KMS-11 (cell line): ENCODE measurements around the gene C5AR1.
"Not testable (repeated sequence)": the region's sequence is repeated elsewhere in the genome, so short reads cannot be mapped to it uniquely, and the experiment has no call there.

Experiments
- H2AFZ ChIP-seq: fragments of 200-600 bp; sonication (generic); 2 replicates; pipeline ENCODE4 v1.6.1; 2016; ENCODE audit warnings: antibody characterized with exemption, mixed run types, low read depth
- H3K27ac ChIP-seq: fragments of 200-600 bp; sonication (generic); 2 replicates; pipeline ENCODE4 v1.6.1; 2016; ENCODE audit warnings: mild to moderate bottlenecking, mixed run types
- H3K27me3 ChIP-seq: fragments of 200-600 bp; sonication (generic); 2 replicates; pipeline ENCODE4 v1.6.1; 2017; ENCODE audit warnings: mild to moderate bottlenecking, low read depth, mixed run types, moderate library complexity; ENCODE audit not compliant: insufficient read depth
- H3K36me3 ChIP-seq: fragments of 200-600 bp; sonication (generic); 2 replicates; pipeline ENCODE4 v1.6.1; 2017; ENCODE audit warnings: mild to moderate bottlenecking, mixed run types; ENCODE audit not compliant: insufficient read depth
- H3K4me1 ChIP-seq: fragments of 200-600 bp; sonication (generic); 2 replicates; pipeline ENCODE4 v1.6.1; 2016; ENCODE audit warnings: mild to moderate bottlenecking, low read depth, mixed run types; ENCODE audit not compliant: poor library complexity, severe bottlenecking
- H3K4me2 ChIP-seq: fragments of 200-600 bp; sonication (generic); 2 replicates; pipeline ENCODE4 v1.7.0; 2016; ENCODE audit warnings: mild to moderate bottlenecking, mixed run types
- H3K4me3 ChIP-seq: fragments of 200-600 bp; sonication (generic); IDR thresholded peaks from 2 replicates; pipeline ENCODE4 v1.6.1; 2017; ENCODE audit warnings: low read depth, low read length, mixed read lengths; ENCODE audit not compliant: insufficient read depth
- H3K79me2 ChIP-seq: fragments of 200-600 bp; sonication (generic); 2 replicates; pipeline ENCODE4 v1.6.1; 2016; ENCODE audit warnings: low read depth, mixed run types; ENCODE audit not compliant: insufficient read depth
- H3K9ac ChIP-seq: fragments of 200-600 bp; sonication (generic); 2 replicates; pipeline ENCODE4 v1.6.1; 2016; ENCODE audit warnings: mild to moderate bottlenecking, mixed run types
- H4K20me1 ChIP-seq: fragments of 200-600 bp; sonication (generic); 2 replicates; pipeline ENCODE4 v1.6.1; 2016; ENCODE audit warnings: mild to moderate bottlenecking, mixed run types; ENCODE audit not compliant: insufficient read depth
- CTCF ChIP-seq: fragments of 200-600 bp; sonication (generic); conservative IDR thresholded peaks from 2 replicates; pipeline ENCODE4 v1.6.1; 2017; ENCODE audit warnings: low read depth, mild to moderate bottlenecking, antibody characterized with exemption, low read length, moderate library complexity, mixed read lengths

C5AR1 gene

GRCh38 chr19:47283405-47284059 lies 26.1 kb upstream of the C5AR1 start:
- H3K36me3 ChIP-seq, result no peaks in the 10 kb centered on the region
- H4K20me1 ChIP-seq, result no peaks in the 10 kb centered on the region
- no peak overlapping the region for H3K9ac ChIP-seq
- H3K27ac ChIP-seq, result no peak overlapping the region
- H2AFZ ChIP-seq, result no peak overlapping the region
- H3K79me2 ChIP-seq, result no peaks in the 10 kb centered on the region
- TF ChIP-seq CTCF, result no peak
- H3K4me1 ChIP-seq, result peaks cover 11% of the 10 kb centered on the region
- H3K4me3 ChIP-seq, result no peak overlapping the region
- no peaks in the 10 kb centered on the region for H3K27me3 ChIP-seq
- no peak overlapping the region for H3K4me2 ChIP-seq

DNA sequence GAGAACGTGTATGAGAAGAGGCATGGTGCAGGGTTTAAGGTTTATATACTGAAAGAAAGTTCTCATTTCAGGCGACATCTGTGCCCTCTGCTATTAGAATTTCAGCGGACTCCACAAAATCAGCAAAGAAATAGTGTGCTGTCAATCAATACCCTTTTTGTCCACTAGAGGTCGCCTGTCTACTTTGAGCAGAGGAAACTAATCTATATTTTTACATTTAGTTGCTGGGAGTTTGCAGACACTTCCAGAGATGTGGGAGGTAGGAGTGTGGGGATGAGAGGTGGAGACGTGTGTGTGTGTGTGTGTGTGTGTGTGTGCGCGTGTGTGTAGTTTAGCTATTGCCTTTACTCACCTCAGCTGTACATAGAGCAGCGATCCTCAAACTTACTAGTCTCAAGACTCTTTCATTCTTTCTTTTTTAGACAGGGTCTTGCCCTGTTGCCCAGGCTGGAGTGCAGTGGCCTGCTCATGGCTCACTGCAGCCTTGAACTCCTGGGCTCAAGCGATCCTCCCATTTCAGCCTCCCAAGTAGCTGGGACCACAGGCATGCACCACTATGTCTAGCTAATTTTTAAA lies 25.2 kb upstream of the C5AR1 start:
- Histone ChIP-seq H3K9ac (no peak overlapping the region), H3K4me1 (peaks cover 17% of the 10 kb centered on the region)
- peak; percentile 97 for TF ChIP-seq CTCF

DNA sequence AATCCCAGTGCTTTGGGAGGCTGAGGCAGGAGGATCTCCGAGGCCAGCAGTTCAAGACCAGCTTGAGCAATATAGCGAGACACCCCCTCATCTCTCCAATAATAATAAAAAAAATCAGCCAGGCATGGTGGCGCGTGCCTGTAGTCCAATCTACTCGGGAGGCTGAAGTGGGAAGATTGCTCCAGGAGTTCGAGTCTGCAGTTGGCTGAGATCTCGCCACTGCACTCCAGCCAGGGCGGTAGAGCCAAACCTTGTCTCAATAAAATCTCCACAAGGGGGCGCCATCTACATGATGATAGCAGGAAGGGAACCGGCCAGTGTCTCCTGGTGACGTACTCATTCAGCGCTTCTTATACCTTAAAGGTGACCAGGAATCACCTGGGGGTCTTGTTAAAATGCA lies 13.6 kb upstream of the C5AR1 start:
- Histone ChIP-seq H3K9ac (no peak overlapping the region), H3K27me3 (no peaks in the 10 kb centered on the region), H4K20me1 (no peaks in the 10 kb centered on the region), H2AFZ (no peak overlapping the region), H3K27ac (no peak overlapping the region), H3K4me2 (no peak overlapping the region), H3K4me1 (peaks cover 14% of the 10 kb centered on the region), H3K36me3 (no peaks in the 10 kb centered on the region), H3K4me3 (no peak overlapping the region), H3K79me2 (no peaks in the 10 kb centered on the region)
- peak; percentile 90 for TF ChIP-seq CTCF

More for the DNA sequence above, 25.2 kb upstream of the C5AR1 start:
- no peak overlapping the region for H3K4me3 ChIP-seq
- no peaks in the 10 kb centered on the region for H3K36me3 ChIP-seq
- H2AFZ ChIP-seq, result no peak overlapping the region
- H3K4me2 ChIP-seq, result no peak overlapping the region
- no peaks in the 10 kb centered on the region for H3K79me2 ChIP-seq
- H3K27ac ChIP-seq, result no peak overlapping the region
- H4K20me1 ChIP-seq, result no peaks in the 10 kb centered on the region
- H3K27me3 ChIP-seq, result no peaks in the 10 kb centered on the region

DNA sequence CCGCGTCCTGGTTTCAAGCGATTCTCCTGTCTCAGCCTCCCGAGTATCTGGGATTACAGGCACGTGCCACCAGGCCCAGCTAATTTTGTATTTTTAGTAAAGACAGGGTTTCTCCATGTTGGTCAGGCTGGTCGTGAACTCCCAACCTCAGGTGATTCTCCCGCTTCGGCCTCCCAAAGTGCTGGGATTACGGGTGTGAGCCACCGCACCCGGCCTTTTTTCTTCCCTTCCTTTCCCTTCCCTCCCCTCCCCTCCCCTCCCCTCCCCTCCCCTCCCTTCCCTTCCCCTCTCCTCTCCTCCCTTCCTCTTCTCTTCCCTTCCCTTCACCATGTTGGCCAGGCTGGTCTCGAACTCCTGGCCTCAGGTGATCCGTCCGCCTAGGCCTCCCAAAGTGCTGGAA lies 8.8 kb upstream of the C5AR1 start:
- not testable (repeated sequence) for H3K4me2 ChIP-seq, H4K20me1 ChIP-seq, H3K4me3 ChIP-seq, H3K27me3 ChIP-seq, H3K9ac ChIP-seq, H3K27ac ChIP-seq, H3K79me2 ChIP-seq, H3K36me3 ChIP-seq, H2AFZ ChIP-seq
- peaks cover 31% of the 10 kb centered on the region for H3K4me1 ChIP-seq

DNA sequence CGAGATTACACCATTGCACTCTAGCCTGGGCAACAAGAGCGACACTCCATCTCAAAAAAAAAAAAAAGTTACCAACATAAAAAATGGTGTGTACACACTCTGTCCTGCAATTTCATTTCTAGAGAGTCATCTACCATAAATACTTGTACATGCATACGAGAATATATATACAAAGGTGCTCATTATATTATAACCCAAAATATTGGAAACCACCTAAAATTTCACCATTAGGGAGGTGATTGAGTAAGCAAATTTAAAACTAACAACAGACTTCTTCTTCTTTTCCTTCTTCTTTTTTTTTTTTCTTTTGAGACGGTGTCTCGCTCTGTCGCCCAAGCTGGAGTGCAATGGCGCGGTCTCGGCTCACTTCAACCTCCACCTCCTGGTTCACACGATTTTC lies 7.4 kb upstream of the C5AR1 start:
- no peaks in the 10 kb centered on the region for H4K20me1 ChIP-seq
- H3K36me3 ChIP-seq, result no peaks in the 10 kb centered on the region
- no peak overlapping the region for H3K9ac ChIP-seq
- no peak overlapping the region for H3K27ac ChIP-seq
- peaks cover 10% of the 10 kb centered on the region; the same call in 1 of the 2 replicates for H3K27me3 ChIP-seq
- H3K79me2 ChIP-seq, result no peaks in the 10 kb centered on the region
- no peak overlapping the region for H2AFZ ChIP-seq
- H3K4me1 ChIP-seq, result peaks cover 31% of the 10 kb centered on the region
- 0 out of 2 replicates have a peak overlapping the region, but pooled peaks have one; percentile 3 for H3K4me2 ChIP-seq
- TF ChIP-seq CTCF, result no peak
- no peak overlapping the region for H3K4me3 ChIP-seq
